CD4-positive, alpha-beta T cell treated with Interleukin-6 for 4 hours (primary cell): ENCODE results near the gene MCTS1.
"Not testable (repeated sequence)": the region's sequence is repeated elsewhere in the genome, so short reads cannot be mapped to it uniquely, and the experiment has no call there.

Source experiments
- DNase-seq: peaks from one replicate; pipeline ENCODE4 v3.0.0-alpha.2; 2020; ENCODE audit warnings: mixed read lengths

Gene MCTS1

GRCh38 chrX:120629667-120630537 is 26.0 kb downstream of the MCTS1 start, which contains the start of gene C1GALT1C1:
Gene C1GALT1C1, minus strand, starts transcription at chrX:120630054. Its CDS starts 2,888 bp downstream, at chrX:120627166.
- DNase-seq, result peak; percentile 94

- DNase-seq, result no peak
Measured at GRCh38 chrX:120638619-120639018, 34.7 kb downstream of the MCTS1 start.

GRCh38 chrX:120642871-120643270 is 39.0 kb downstream of the MCTS1 start:
- no peak for DNase-seq

- no peak for DNase-seq
Measured at GRCh38 chrX:120647127-120647526, 43.2 kb downstream of the MCTS1 start.

GRCh38 chrX:120652256-120652655 is 48.4 kb downstream of the MCTS1 start:
- not testable (repeated sequence) for DNase-seq

GRCh38 chrX:120653000-120653399 is 49.1 kb downstream of the MCTS1 start:
- no peak for DNase-seq

GRCh38 chrX:120660637-120661036 is 56.7 kb downstream of the MCTS1 start:
- DNase-seq, result no peak
